HG02798 (cell line): ENCODE data around the gene EPHB1.

Source experiments
- ATAC-seq: cut with Tn5 transposase; IDR thresholded peaks from one replicate; pipeline ENCODE4 v1.9.1; 2021; ENCODE audit warnings: mild to moderate bottlenecking; ENCODE audit not compliant: unreplicated experiment, poor library complexity

EPHB1 gene

GRCh38 chr3:134794950-134795745, at the start of gene EPHB1:
EPHB1 (plus strand) TSS chr3:134795260.
- ATAC-seq = peak; percentile 84

DNA sequence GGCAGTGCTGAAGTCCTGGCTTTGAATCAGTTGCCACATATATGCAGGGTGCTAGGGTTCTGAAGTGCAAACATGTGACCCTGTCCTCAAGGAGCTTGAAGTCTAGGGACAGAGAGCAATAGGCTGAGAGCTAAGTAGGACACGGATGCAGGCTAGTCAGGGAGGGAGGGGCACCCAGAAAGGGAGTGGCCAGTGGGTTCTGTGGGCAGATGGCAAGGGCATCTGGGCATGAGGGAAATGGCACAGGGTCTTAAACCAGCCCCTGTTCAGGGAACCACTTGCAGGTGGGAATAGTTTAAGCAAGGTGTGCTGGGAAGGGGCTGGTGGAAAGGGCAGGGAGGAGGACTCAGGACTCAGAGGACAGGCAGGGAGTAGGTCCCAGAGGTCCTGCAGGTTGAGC, 46.4 kb upstream of the EPHB1 start:
- ATAC-seq = no peak

GRCh38 chr3:134749174-134749573, 45.9 kb upstream of the EPHB1 start:
- ATAC-seq = no peak

DNA sequence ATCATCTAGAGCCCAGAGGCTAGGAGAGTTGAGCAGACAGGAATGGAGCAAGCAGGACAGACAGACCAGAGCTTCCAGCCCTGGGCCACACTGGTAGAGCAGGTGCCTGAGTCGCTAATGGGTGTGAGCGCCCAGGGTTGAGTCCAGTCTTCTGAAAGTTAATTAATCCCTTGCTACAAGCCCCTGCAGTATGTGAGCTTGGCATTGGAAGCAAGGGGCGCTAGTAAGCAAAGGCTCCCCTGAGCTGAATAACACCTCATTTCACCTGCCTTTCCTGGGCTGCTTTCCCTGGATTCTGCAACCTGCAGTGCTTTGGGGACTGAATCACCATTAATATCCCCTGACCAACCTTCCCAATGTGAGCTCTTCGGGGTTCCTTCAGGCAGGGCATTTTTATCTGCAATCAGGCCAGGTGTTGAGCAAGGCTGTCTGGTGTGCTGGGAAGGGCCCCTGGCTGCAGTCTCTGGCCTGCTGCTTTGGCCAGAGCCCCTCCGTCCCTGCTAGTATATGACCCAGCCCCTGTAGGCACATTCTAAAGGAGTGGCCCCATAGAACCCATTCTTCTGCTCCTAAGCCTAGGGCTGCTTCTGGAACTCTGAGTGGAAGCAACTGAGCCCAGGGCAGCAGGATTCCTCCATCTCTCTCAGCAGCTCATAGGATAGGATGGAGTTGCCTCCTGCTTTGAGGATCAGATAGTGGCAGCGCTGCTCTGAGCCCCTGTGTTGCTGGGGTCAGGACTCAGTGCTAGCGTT, 45.1 kb upstream of the EPHB1 start:
- ATAC-seq = no peak

DNA sequence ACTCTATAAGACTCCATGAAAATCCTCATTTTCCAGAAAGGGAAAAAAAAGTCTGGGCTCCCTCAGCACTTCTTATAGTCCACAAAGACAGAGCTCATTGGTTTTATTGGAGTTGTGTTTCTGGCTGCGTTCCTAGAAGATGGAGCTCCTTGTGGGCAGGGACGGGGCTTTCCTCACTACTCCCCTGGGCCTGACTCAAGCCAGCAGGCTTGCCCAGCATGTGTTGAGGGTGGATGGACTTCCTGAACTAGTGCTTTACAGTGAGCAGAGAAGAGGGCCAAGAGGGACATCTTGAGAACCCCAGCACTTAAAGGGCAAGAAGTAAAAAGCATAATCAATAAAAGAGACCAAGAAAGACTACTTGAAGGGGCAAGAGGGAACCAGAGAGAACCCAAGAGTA, 43.2 kb upstream of the EPHB1 start:
- ATAC-seq = no peak

- no peak for ATAC-seq
Observed at GRCh38 chr3:134752761-134753461, 42.1 kb upstream of the EPHB1 start.

- ATAC-seq = no peak
Observed at GRCh38 chr3:134753999-134754742, 40.9 kb upstream of the EPHB1 start.

DNA sequence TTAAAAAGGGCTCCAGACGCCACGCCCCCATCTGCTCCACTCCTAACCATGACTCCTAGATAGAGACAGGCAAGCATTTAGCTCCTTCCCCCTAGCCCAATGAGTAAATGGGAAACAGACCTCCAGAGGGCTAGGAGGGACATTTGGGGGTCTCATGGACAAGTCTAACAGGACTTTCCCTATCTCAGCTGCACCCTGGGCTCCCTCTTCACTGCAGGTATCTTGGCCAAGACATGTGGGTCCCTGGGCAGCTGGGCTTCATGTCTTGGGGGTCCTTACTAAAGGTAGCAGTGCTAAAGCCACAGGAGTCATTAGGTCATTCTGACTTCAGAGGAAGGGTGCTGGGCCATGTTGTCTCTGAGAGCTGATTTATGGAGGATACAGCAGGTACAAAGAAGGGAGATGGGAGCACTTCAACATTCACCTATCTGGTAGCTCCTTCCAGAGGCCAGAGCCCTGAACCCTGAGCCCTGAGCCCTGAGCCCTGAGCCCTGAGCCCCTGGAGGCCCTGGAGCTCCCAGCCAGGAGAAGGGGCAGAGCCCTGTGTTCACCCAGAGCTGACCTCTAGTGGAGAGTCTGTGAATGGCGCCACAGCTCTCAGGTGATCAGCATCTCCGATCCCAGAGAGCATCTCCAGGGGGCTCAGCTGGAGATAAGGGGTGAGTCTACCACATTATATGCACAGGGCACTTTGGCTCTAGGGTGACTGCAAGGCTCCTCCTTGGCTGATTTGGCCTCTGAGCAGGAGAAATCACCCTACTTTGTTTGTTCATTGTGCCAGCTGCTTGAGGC, 40.1 kb upstream of the EPHB1 start:
- peak; percentile 80 for ATAC-seq

- ATAC-seq = no peak
Observed at GRCh38 chr3:134755821-134756220, 39.2 kb upstream of the EPHB1 start.

GRCh38 chr3:134757549-134758069, 37.5 kb upstream of the EPHB1 start:
- ATAC-seq = no peak

GRCh38 chr3:134761213-134761612, 33.8 kb upstream of the EPHB1 start:
- no peak for ATAC-seq

DNA sequence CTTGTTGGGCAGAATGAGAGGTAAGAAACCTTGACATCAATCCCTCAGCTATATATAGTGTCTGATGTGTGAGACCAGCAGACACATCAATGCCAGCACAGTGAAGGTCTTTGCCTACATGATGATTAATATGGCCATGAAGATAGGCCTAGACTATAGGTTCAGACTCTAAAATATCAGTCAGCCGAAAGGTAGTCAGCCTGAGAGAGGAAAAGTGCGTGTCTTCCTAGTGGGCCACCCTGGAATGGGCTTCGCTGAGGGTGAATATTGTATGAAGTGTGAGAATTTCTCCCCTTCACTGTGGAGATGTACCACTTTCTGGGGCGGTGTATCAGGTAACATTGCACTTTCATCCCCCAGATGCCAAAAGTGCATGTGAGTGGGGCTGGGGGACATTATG, 33.0 kb upstream of the EPHB1 start:
- ATAC-seq = no peak

- no peak for ATAC-seq
Observed at GRCh38 chr3:134765468-134765867, 29.6 kb upstream of the EPHB1 start.

GRCh38 chr3:134766290-134766689, 28.8 kb upstream of the EPHB1 start:
- ATAC-seq = no peak

DNA sequence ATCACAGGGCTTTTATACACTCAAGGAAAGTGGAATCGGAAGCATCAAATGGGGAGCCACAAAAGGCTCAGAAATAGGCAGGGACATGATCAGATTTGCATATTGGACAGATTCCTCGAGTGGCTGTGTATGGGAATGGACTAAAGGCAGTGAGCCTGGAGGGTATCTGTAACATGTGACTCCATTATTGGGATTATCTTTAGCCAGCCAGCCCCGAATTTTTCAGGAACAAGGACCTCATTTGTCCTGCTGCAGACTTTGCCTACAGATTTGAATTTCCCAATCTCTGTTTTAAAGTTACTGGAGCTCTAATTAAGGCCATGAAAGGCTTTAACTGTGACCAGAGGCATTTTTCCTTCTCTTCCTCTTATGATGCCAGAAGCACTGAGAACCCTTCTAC, 26.9 kb upstream of the EPHB1 start:
- ATAC-seq = no peak

- no peak for ATAC-seq
Observed at GRCh38 chr3:134768837-134769236, 26.2 kb upstream of the EPHB1 start.

- no peak for ATAC-seq
Observed at GRCh38 chr3:134769287-134769868, 25.7 kb upstream of the EPHB1 start.

- no peak for ATAC-seq
Observed at GRCh38 chr3:134772011-134772410, 23.0 kb upstream of the EPHB1 start.

GRCh38 chr3:134772591-134772990, 22.5 kb upstream of the EPHB1 start:
- ATAC-seq = no peak
